H1 (cell line): Measurements from ENCODE around the gene BIRC7. TPM values are rescaled to one million over a fixed set of nuclear protein-coding genes. Genes with fewer than 3 reads are reported as not detected.
A peak's percentile ranks its signal among the peaks of the same experiment; 100 is the strongest.

Source experiments
- CTCF ChIA-PET: fragments of 300-600 bp; sonication (Branson Sonifier 250); formaldehyde crosslinking; loops from one replicate; lab custom pipeline; 2021; ENCODE audit not compliant: partially characterized antibody; lab: Charles Lee
- POLR2A ChIA-PET: fragments of 300-600 bp; sonication (Branson Sonifier 250); formaldehyde crosslinking; loops from one replicate; lab custom pipeline; 2021; ENCODE audit warnings: inconsistent platforms; ENCODE audit not compliant: partially characterized antibody; lab: Charles Lee
- DNase-seq, 2 experiments: peaks; one replicate each; pipeline versions ENCODE4 v3.0.0 to v3.0.0-alpha.2; 2010 to 2022; ENCODE audit warnings: low spot score in 2 of 2, low read depth in 1 of 2, mixed read lengths in 1 of 2
- FAIRE-seq: peaks from 2 replicates; lab custom pipeline; 2011; peaks lifted over from hg19 to GRCh38; lab: Jason Lieb, UNC
- H2AFZ ChIP-seq: 2 replicates; pipeline ENCODE4 v1.8.1; 2012; ENCODE audit warnings: low read length, inconsistent platforms
- H2AK5ac ChIP-seq: 2 replicates; pipeline ENCODE4 v1.6.1; 2013; ENCODE audit warnings: low read depth, low read length
- H2BK120ac ChIP-seq: replicated peaks from 2 replicates; pipeline ENCODE3; 2013; ENCODE audit warnings: low read depth, low read length, inconsistent platforms
- H2BK12ac ChIP-seq: 2 replicates; pipeline ENCODE4 v1.6.1; 2013; ENCODE audit warnings: low read depth, low read length
- H2BK15ac ChIP-seq: 2 replicates; pipeline ENCODE4 v1.6.1; 2013; ENCODE audit warnings: low read length
- H2BK20ac ChIP-seq: 2 replicates; pipeline ENCODE4 v1.6.1; 2013; ENCODE audit warnings: low read length
- H2BK5ac ChIP-seq: 2 replicates; pipeline ENCODE4 v1.6.1; 2013; ENCODE audit warnings: low read depth, low read length
- H3K14ac ChIP-seq: 2 replicates; pipeline ENCODE4 v1.6.1; 2013; ENCODE audit warnings: inconsistent platforms; ENCODE audit not compliant: insufficient read length
- H3K18ac ChIP-seq: 2 replicates; pipeline ENCODE4 v1.6.1; 2013; ENCODE audit warnings: low read length; ENCODE audit errors: extremely low read depth
- H3K23ac ChIP-seq: 2 replicates; pipeline ENCODE4 v1.6.1; 2013; ENCODE audit warnings: inconsistent platforms; ENCODE audit not compliant: insufficient read length
- H3K23me2 ChIP-seq: 2 replicates; pipeline ENCODE4 v1.6.1; 2013; ENCODE audit warnings: low read depth, low read length
- H3K27ac ChIP-seq: 2 replicates; pipeline ENCODE4 v1.6.1; 2011; ENCODE audit warnings: low read depth, low read length, inconsistent platforms
- H3K27me3 ChIP-seq, 4 experiments: replicated peaks in 1 of 4; 1 replicate in 1 of 4; 2 replicates in 3 of 4; pipeline versions ENCODE4 v1.6.1 to v1.8.1; 2011 to 2013; ENCODE audit warnings: low read length in 3 of 4, mild to moderate bottlenecking in 3 of 4, inconsistent platforms in 2 of 4, mixed read lengths in 2 of 4, moderate library complexity in 1 of 4; ENCODE audit not compliant: control insufficient read depth in 3 of 4, insufficient read depth in 3 of 4; ENCODE audit errors: extremely low read depth in 1 of 4
- H3K36me3 ChIP-seq, 4 experiments: 2 replicates each; pipeline versions ENCODE4 v1.6.1 to v1.8.1; 2011 to 2013; ENCODE audit warnings: mild to moderate bottlenecking in 4 of 4, low read length in 3 of 4, moderate library complexity in 2 of 4, control low read depth in 1 of 4, inconsistent platforms in 1 of 4; ENCODE audit not compliant: insufficient read depth in 4 of 4, control insufficient read depth in 2 of 4
- H3K4ac ChIP-seq: replicated peaks from 2 replicates; pipeline ENCODE3; 2013; ENCODE audit warnings: low read length, low read depth, mixed read lengths, inconsistent platforms; ENCODE audit not compliant: insufficient read length
- H3K4me1 ChIP-seq, 4 experiments: replicated peaks in 1 of 4; 1 replicate in 1 of 4; 2 replicates in 3 of 4; pipeline versions ENCODE4 v1.6.1 to v1.8.1; 2011 to 2013; ENCODE audit warnings: low read length in 3 of 4, inconsistent platforms in 2 of 4, mixed read lengths in 1 of 4; ENCODE audit not compliant: insufficient read depth in 4 of 4, control insufficient read depth in 3 of 4
- H3K4me2 ChIP-seq, 2 experiments: 2 replicates each; pipeline versions ENCODE4 v1.6.1 to v1.8.1; 2011 to 2013; ENCODE audit warnings: low read depth in 2 of 2, low read length in 2 of 2, control low read depth in 1 of 2, inconsistent platforms in 1 of 2, mild to moderate bottlenecking in 1 of 2; ENCODE audit not compliant: insufficient read depth in 1 of 2
- H3K4me3 ChIP-seq, 4 experiments: fragments of 200-600, 300-600 bp in 1 of 4; sonication (generic), shearing (Covaris generic), sonication (Bioruptor Twin) in 1 of 4; 2 replicates each; pipeline versions ENCODE4 v1.5.1 to v1.8.1; 2011 to 2016; ENCODE audit warnings: low read length in 4 of 4, low read depth in 3 of 4, control low read depth in 2 of 4, inconsistent platforms in 2 of 4, mild to moderate bottlenecking in 2 of 4, mixed read lengths in 1 of 4, moderate library complexity in 1 of 4; ENCODE audit not compliant: insufficient read depth in 2 of 4; ENCODE audit errors: extremely low read depth in 1 of 4
- H3K56ac ChIP-seq: replicated peaks from 2 replicates; pipeline ENCODE3; 2013; ENCODE audit warnings: low read depth, mild to moderate bottlenecking, mixed read lengths, low read length, inconsistent platforms; ENCODE audit not compliant: insufficient read length
- H3K79me1 ChIP-seq: 2 replicates; pipeline ENCODE4 v1.6.1; 2013; ENCODE audit warnings: low read depth, low read length, control low read depth
- H3K79me2 ChIP-seq, 2 experiments: 2 replicates each; pipeline versions ENCODE4 v1.6.1 to v1.8.1; 2012 to 2013; ENCODE audit warnings: low read length in 2 of 2, mild to moderate bottlenecking in 2 of 2, inconsistent platforms in 1 of 2; ENCODE audit not compliant: insufficient read depth in 2 of 2, control insufficient read depth in 1 of 2
- H3K9ac ChIP-seq, 4 experiments: replicated peaks in 1 of 4; 1 replicate in 1 of 4; 2 replicates in 3 of 4; pipeline versions ENCODE4 v1.6.1 to v1.8.1; 2011 to 2013; ENCODE audit warnings: low read depth in 3 of 4, low read length in 3 of 4, control low read depth in 2 of 4, mild to moderate bottlenecking in 2 of 4, moderate library complexity in 2 of 4, inconsistent platforms in 1 of 4; ENCODE audit errors: extremely low read depth in 1 of 4
- H3K9me3 ChIP-seq, 2 experiments: 2 replicates each; pipeline versions ENCODE4 v1.6.1 to v1.8.1; 2012 to 2013; ENCODE audit warnings: mild to moderate bottlenecking in 2 of 2, moderate library complexity in 2 of 2, control low read depth in 1 of 2, inconsistent platforms in 1 of 2, low read depth in 1 of 2, low read length in 1 of 2, mixed read lengths in 1 of 2; ENCODE audit not compliant: insufficient read depth in 2 of 2
- H4K20me1 ChIP-seq, 2 experiments: replicated peaks in 1 of 2; 2 replicates each; pipeline versions ENCODE3 to v1.8.1; 2011 to 2013; ENCODE audit warnings: inconsistent platforms in 2 of 2, low read length in 2 of 2, mild to moderate bottlenecking in 1 of 2; ENCODE audit not compliant: insufficient read depth in 2 of 2, control insufficient read depth in 1 of 2
- H4K5ac ChIP-seq: 2 replicates; pipeline ENCODE4 v1.6.1; 2013; ENCODE audit warnings: low read length, low read depth, mixed read lengths, inconsistent platforms; ENCODE audit not compliant: insufficient read length
- H4K8ac ChIP-seq: 2 replicates; pipeline ENCODE4 v1.8.0; 2013; ENCODE audit warnings: mild to moderate bottlenecking, moderate library complexity, low read length, inconsistent platforms; ENCODE audit not compliant: insufficient read depth; ENCODE audit errors: extremely low read depth
- H4K91ac ChIP-seq: replicated peaks from 2 replicates; pipeline ENCODE3; 2013; ENCODE audit warnings: low read length, mixed read lengths, inconsistent platforms; ENCODE audit not compliant: insufficient read length
- PHF8 ChIP-seq: fragments of 200-600 bp; sonication (generic); conservative IDR thresholded peaks from 2 replicates; pipeline ENCODE4 v1.7.1; 2012; ENCODE audit warnings: low read depth, mild to moderate bottlenecking, inconsistent platforms, low read length, moderate library complexity
- POU5F1 ChIP-seq: IDR thresholded peaks from 2 replicates; pipeline ENCODE4 v1.6.1; 2011; ENCODE audit warnings: low read depth, mild to moderate bottlenecking, low read length, moderate library complexity
- WGBS, 2 experiments: shearing (Covaris generic) in 1 of 2; methylation state at CpG; one replicate each; pipeline versions ENCODE4 v1.1.6 to v1.1.7; 2013 to 2015; ENCODE audit warnings: low lambda C conversion rate in 2 of 2, mixed read lengths in 2 of 2, inconsistent platforms in 1 of 2, low coverage in 1 of 2, missing lambda C conversion rate in 1 of 2; ENCODE audit not compliant: insufficient replicate concordance in 2 of 2, insufficient coverage in 1 of 2, insufficient read length in 1 of 2; ENCODE audit errors: extremely low coverage in 1 of 2, missing lambda C conversion rate in 1 of 2; 5-methylcytosine and 5-hydroxymethylcytosine counted together
- polyA plus RNA-seq, 7 experiments: library from polyadenylated mRNA; depleted of rRNA in 3 of 7; stranded (reverse) in 5 of 7; unstranded in 2 of 7; fragments of >200 nt in 5 of 7; fragments of 200-250 nt in 2 of 7; gene quantifications; 1 replicate in 5 of 7; 2 replicates in 1 of 7; 4 replicates in 1 of 7; pipeline versions ENCODE4 v1.2.1 to v1.2.3, GENCODE V29; 2011 to 2013; ENCODE audit warnings: missing spikeins in 2 of 7, mixed read lengths in 2 of 7
- total RNA-seq: library from RNA; stranded (reverse); fragmentation: NEBNext Ultra II Directional; extraction: Animal tissue kit (Norgen Biotek cat#: 25700); gene quantifications from 2 replicates; pipeline ENCODE4 v1.2.1, GENCODE V29; 2021

The BIRC7 gene
- total and polyA plus RNA-seq, 2 of the 8 experiments (the other 6 are each of a cell fraction or from before 2014, with no cell fraction given) = 0.11 to 0.41 TPM

DNA sequence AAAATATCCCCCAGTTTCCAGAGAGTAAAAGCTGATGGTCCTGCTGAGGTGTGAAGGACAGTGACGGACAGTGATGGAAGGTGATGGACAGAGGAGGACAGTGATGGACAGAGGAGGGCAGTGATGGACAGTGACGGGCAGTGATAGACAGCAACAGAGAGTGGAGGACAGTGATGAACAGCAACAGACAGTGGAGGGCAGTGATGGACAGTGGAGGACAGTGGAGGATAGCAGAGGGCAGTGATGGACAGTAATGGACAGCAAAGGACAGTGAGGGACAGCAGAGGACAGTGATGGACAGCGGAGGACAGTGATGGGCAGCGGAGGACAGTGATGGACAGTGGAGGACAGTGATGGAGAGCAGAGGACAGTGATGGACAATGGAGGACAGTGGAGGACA, 21.2 kb downstream of the BIRC7 start:
- Histone ChIP-seq H3K18ac (no peak overlapping the region; the same call in 1 of the 2 replicates), H3K4me2 (no peak overlapping the region), H4K91ac (peak overlapping the region; percentile 94), H2BK15ac (peak overlapping the region; percentile 98; the same call in 1 of the 2 replicates), H4K5ac (peak overlapping the region; percentile 29), H2BK120ac (no peak overlapping the region), H3K4me1 (peaks cover 2 to 18% (median 15%) of the 10 kb centered on the region in 4 experiments), H2BK5ac (peak overlapping the region; percentile 95), H3K9me3 (no peaks in the 10 kb centered on the region), H3K56ac (no peak overlapping the region), H3K27ac (no peak overlapping the region), H2BK12ac (peak overlapping the region; percentile 93), H3K23me2 (peaks cover 13% of the 10 kb centered on the region; the same call in 1 of the 2 replicates), H4K8ac (0 out of 2 replicates have a peak overlapping the region, but pooled peaks have one; percentile 28), H4K20me1 (peaks cover 0 to 4% of the 10 kb centered on the region in 2 experiments), H3K14ac (no peak overlapping the region), H2BK20ac (no peak overlapping the region), H3K36me3 (no peaks in the 10 kb centered on the region; a peak in 1 of 8 replicates), H3K79me1 (no peaks in the 10 kb centered on the region; the same call in 1 of the 2 replicates), H3K4ac (peak overlapping the region; percentile 53), H2AFZ (no peak overlapping the region), H3K79me2 (no peaks in the 10 kb centered on the region), H3K4me3 (no peak overlapping the region), H3K27me3 (peaks cover 4 to 47% (median 36%) of the 10 kb centered on the region in 4 experiments), H3K9ac (no peak overlapping the region), H2AK5ac (peak overlapping the region; percentile 91), H3K23ac (no peak overlapping the region)
- FAIRE-seq (no peak), DNase-seq (no peak)
- 84% methylated on average over 4 of the region's 4 CpGs; no CpG with 5 or more reads in 1 of the 2 experiments for WGBS, 2 experiments
- ChIA-PET CTCF (interaction anchor here (0.9 to 6.8 kb wide), 4 partner anchors 24 to 42 kb away, joined by 3 to 87 read pairs (median 16); partner anchors contain the start of gene BIRC7), POLR2A (interaction anchor here (4.7 kb wide), 1 partner anchor 23 kb away, joined by 21 read pairs; the partner anchor contains the start of gene BIRC7)
- TF ChIP-seq PHF8 (no peak), POU5F1 (no peak)
